HG03108 (cell line): ENCODE results near the gene PLEKHG4B.

Source experiments
- ATAC-seq: cut with Tn5 transposase; IDR thresholded peaks from one replicate; pipeline ENCODE4 v1.9.1; 2021; ENCODE audit warnings: moderate library complexity; ENCODE audit not compliant: unreplicated experiment

The PLEKHG4B gene

DNA sequence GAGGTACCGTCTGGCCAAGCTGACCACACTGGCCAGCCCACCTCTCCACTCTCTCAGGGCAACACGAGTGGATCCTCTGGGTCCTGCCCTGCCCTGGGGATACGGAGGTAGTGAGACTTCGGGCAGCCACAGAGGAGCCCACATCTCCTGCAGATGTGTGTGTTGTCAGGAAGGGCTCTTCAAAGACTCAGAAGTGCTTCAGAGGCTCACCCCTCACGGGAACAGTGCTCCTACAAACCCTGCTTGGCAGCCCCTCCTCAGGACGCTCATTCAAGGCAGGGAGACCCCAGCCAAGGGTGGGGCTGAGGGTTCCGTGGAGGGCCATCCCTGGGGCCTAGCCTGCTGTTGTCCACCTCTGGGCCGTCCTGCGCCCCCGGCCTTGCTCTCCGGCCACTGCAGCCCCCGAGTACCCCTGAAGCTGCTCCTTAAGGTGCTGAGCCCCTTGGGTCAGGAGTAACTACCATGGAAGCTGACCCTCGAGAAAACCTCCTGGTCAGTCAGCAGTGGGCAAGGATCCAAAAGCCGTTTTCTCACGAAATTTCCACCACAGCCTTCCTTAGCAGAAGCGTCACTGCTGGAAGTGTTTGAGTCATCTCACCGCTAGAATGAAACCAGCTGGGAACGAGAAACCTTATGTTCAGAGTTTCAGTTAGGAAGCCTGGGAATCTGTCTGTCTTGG, 76.2 kb downstream of the PLEKHG4B start:
- ATAC-seq = no peak

GRCh38 chr5:169071-169727, 77.2 kb downstream of the PLEKHG4B start:
- no peak for ATAC-seq

- ATAC-seq = no peak
Observed at GRCh38 chr5:169728-170094, 77.7 kb downstream of the PLEKHG4B start.

DNA sequence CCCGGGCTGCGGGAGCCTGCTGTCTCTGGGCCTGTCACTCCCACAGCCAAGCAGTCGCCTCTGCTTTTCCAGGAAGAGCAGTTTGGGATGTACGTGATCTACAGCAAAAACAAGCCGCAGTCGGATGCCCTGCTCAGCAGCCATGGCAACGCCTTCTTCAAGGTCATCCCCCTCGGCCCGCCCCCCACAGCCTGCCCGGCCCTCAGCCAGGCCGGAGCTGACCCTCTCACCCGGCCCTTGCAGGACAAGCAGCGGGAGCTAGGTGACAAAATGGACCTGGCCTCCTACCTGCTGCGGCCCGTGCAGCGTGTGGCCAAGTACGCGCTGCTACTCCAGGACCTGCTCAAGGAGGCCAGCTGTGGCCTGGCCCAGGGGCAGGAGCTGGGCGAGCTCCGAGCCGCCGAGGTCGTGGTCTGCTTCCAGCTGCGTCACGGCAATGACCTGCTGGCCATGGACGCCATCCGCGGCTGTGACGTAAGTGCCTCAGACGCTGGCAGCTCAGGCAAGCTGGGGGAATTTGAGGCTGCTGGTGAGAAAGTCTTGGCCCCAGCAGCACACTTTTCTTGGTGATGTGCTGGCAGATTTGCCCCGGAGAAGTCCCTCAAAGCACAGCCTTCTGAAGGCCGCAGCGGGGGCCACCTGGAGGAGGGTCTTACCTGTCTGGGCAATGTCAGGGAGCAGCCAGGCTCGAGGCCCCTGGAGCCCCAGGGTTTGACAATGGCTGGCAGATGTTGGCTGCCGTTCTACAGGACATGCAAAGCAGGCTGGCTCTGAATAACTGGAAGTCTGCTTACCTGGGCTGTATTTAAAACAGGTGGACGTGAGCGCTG, 79.2 kb downstream of the PLEKHG4B start:
- ATAC-seq = no peak

- no peak for ATAC-seq
Observed at GRCh38 chr5:171801-172331, 79.9 kb downstream of the PLEKHG4B start.

DNA sequence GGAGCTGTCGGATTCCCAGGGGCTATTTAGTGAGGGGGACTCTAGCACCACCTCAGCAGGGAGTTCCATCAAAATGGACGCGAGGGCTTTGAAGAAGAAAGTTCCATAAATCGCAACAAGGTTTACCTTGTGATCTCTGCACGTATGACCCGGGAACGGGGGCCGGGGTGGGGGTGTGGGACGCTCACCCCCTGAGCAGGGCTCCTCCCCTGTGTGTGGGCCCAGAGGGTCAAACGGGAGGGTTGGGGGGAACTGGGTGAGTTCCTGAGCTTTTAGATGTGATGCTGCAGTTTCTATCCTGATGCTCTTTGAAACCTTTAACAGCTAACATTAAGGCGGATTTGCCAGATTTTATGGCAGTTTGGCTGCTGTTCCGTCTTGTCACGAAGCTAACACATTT, 80.5 kb downstream of the PLEKHG4B start:
- no peak for ATAC-seq

DNA sequence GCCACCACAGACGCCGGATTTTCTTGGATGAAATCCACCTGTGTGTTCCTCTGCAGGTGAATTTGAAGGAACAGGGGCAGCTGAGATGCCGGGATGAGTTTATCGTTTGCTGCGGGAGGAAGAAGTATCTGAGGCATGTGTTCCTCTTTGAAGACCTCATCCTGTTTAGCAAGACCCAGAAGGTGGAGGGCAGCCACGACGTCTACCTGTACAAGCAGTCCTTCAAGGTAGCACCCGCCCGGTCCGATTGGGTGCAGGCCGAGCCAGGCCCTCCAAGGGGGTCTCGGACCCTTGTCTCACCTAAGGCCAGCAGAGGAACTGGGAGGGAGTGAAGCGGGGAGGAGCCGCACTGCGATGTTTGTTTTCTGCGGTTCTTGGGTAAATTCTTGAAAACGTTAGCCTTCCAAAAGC, 80.9 kb downstream of the PLEKHG4B start:
- no peak for ATAC-seq

- no peak for ATAC-seq
Observed at GRCh38 chr5:173392-174290, 81.7 kb downstream of the PLEKHG4B start.

- ATAC-seq = no peak
Observed at GRCh38 chr5:174291-174600, 82.3 kb downstream of the PLEKHG4B start.

DNA sequence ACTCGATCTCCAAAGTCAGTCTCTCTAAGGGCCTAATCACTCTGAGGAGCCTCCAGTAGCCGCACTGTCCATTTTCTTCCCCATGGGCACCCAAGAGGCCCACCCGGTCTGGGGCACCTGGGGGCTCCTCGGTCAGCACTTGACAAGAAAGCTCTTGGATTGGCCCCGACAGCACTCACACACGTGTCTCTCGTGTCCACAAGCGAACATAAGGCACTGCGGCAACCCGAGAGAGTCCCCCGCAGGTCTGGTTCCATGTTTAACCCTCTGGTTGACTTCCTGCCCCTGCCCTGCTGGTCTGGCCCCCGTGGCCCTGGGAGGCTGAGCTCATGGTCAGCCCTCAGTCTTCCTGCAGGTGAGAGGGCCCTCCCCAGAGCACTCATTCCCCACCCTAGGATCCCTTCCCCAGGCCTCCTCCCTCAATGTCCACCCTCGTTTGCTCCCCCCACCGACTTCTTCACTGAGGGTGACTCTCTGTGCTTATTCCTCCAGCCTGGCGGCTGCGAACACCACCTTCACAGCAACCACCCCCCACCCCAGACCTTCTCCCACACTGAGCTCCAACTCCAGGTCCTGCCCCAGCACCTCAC, 83.0 kb downstream of the PLEKHG4B start:
- no peak for ATAC-seq

DNA sequence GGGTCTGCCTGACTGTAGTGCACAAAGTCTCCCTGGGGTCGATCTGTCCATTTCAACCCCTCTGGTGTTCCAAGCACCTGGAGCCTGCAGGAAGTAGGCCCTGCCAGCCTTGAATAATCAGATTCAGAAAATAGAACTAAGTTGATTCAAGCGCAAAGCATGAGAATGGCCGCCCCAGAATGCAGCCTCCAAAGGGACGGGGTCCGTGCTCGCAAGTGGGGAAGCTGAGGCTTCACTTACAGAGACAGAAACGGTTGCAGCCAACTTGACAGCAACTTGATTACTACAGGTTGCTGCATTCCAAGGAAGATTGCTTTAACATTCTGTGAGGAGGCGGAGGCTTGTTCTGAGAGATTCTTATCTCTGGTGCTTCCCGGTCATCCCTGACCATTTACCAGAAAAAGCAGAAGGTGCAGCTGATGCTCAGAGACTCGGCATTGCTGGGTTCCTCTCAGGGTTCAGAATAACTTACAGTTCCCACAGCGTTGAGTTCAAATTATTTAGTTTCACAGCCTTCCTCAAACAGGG, 84.4 kb downstream of the PLEKHG4B start:
- ATAC-seq = no peak

DNA sequence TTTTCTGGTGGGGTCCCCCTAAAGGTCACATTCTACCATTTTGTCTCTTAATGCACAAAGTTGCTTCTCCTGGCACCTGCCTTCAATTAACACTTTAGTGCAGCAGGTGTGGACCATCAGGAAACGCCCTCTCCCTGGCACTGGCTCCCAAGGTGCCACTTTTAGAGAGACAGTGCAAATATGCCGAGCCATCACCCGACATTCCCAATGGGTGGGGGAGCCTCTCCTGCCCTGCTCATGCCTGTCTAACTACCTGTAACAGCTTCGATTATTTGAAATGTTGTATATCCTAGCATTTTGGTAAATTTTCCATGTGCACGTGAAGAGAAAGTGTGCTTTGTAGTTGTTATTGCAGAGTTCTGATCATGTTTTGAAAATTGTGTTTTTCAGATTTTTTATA, 86.1 kb downstream of the PLEKHG4B start:
- no peak for ATAC-seq

- ATAC-seq = no peak
Observed at GRCh38 chr5:179401-179800, 87.4 kb downstream of the PLEKHG4B start.

GRCh38 chr5:180286-180918, 88.4 kb downstream of the PLEKHG4B start:
- no peak for ATAC-seq

DNA sequence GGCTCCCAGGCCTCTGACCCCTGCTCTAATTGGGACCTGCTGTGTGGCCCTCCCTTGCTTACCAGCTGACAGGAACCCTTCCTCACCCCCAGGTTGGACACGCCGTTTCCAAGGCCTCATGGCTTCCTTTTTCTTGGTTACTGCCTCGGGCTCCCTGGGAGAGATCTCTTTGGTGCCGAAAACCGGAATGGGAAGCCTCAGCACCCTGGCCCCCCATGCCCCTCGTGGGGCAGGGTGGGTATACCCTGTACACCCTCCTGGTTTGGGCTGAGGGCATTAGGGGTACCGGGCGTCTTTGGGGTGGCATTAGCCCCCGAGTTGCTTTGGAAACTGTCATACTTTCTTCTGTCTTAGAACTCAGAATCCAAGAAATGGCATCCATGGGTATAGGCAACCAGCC, 89.2 kb downstream of the PLEKHG4B start:
- ATAC-seq = no peak

- ATAC-seq = no peak
Observed at GRCh38 chr5:181566-181965, 89.6 kb downstream of the PLEKHG4B start.

DNA sequence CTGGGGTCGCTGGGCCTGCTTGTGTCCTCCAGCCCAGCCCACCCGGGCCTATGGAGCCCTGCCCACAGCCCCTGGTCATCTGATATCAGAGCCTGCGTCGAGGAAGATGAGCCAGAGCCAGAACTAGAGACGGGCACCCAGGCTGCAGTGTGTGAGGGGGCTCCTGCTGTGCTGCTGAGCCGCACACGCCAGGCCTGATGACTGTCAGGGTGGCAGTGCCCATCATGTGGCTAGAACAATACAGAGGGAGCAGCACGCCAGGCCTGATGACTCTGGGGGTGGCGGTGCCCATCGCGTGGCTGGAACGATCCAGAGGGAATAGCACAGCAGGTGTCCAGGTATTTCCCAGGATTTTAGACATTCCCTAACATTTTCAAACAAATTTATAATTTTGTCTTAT, 90.2 kb downstream of the PLEKHG4B start:
- no peak for ATAC-seq

DNA sequence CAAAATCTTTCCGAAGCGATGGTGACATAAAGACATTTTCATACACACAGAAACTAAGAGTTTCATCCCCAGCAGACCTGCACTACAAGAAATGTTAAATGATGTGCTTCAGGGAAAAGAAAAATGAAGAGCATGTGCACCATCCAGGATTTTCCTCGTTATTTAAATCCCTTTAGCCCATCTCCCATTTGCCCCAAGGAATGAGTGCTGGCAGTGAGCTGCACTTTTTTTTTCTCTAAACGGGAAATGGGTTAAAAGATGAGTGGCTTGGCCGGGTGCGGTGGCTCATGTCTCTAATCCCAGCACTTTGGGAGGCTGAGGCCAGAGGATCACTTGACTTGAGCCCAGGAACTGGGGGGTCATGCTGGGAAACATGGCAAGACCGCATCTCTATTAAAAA, 92.5 kb downstream of the PLEKHG4B start:
- ATAC-seq = no peak

DNA sequence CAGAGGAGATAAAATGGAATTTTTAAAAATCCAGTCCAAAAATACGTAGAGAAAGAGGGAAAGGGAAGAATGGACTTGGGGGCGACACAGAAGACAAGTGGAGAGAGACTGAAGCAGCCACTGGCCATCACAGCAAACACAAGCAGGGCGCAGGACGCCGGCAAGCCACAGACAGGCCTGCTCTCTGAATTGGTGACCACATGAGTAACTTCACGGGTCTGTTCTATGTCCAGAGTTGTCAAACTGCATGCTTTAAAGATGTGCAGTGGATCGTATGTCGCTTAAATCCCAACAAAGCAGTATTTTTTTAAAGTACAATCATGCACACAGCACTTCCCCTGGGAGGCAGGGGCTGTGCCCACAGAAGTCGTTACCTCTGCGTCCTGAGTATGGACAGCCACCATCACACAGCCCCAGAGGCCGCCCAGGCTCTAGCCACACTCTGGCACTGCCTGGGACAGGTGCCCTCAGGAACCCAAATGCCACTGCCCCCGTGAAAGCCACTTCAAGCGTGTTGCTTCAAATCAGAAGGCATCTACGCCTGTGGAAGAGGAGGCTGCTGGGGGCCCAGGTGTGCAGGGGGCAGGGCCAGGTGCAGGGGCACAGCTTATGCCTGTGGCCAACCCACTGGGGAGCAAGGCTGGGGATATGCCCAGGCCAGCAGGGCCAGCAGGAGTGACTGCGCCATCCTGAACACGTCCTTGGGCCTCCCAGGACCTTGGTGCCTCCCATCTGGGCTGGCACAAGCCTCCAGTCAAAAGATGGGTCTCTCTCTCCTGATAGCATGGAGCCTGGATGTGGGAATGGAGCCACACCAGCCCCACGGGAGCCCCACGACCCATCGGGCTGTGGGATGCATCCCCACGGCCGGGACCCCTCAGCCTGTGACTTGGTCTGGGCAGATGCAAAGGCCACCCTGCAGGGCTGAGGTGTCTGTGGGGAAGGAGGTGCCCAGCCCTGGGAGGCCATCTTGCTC, 93.4 kb downstream of the PLEKHG4B start:
- ATAC-seq = no peak
